Stomach (tissue), 9 donors: Measurements from ENCODE around the gene EGFLAM. TPM values are rescaled to one million over a fixed set of nuclear protein-coding genes. Genes with fewer than 3 reads are reported as not detected.
"Not testable (repeated sequence)": the region's sequence is repeated elsewhere in the genome, so short reads cannot be mapped to it uniquely, and the experiment has no call there.

ENCODE experiments used
- DNase-seq, 2 donors: peaks; one replicate each; pipeline versions ENCODE4 v3.0.0 to v3.0.0-alpha.2; 2013 to 2019
- H3K27ac ChIP-seq, 5 donors: fragments of 200-600 bp in 4 of 5; sonication (generic) in 4 of 5; one replicate each; pipeline ENCODE4 v1.5.1; 2013 to 2019; ENCODE audit warnings: mild to moderate bottlenecking in 1 of 5, moderate library complexity in 1 of 5
- H3K27me3 ChIP-seq, 3 donors: fragments of 200-600 bp; sonication (generic); one replicate each; pipeline ENCODE4 v1.5.1; 2017 to 2019; ENCODE audit warnings: mixed run types in 1 of 3
- H3K36me3 ChIP-seq, 4 donors: fragments of 200-600 bp; sonication (generic); 1 replicate in 3 of 4; 2 replicates in 1 of 4; pipeline ENCODE4 v1.5.1; 2016 to 2019
- H3K4me1 ChIP-seq, 4 donors: fragments of 200-600 bp; sonication (generic); one replicate each; pipeline ENCODE4 v1.5.1; 2016 to 2019
- H3K4me3 ChIP-seq, 4 donors: fragments of 200-600 bp; sonication (generic) in 3 of 4; one replicate each; pipeline ENCODE4 v1.5.1; 2016 to 2019; ENCODE audit warnings: mild to moderate bottlenecking in 1 of 4
- H3K9me3 ChIP-seq, 4 donors: fragments of 200-600 bp; sonication (generic); one replicate each; pipeline ENCODE4 v1.5.1; 2016 to 2019
- CTCF ChIP-seq, 7 experiments: fragments of 450-650 bp in 4 of 7; fragments of 200-600 bp in 3 of 7; sonication (generic) in 3 of 7; IDR thresholded peaks; one replicate each; pipeline ENCODE4 v1.5.1; 2016 to 2019; ENCODE audit warnings: antibody characterized with exemption in 7 of 7, control low read depth in 2 of 7, mild to moderate bottlenecking in 1 of 7
- EP300 ChIP-seq: sonication (generic); formaldehyde crosslinking; IDR thresholded peaks from one replicate; pipeline ENCODE4 v1.6.1; 2017; ENCODE audit warnings: antibody characterized with exemption
- POLR2A ChIP-seq, 4 donors: fragments of 450-650 bp; IDR thresholded peaks; one replicate each; pipeline ENCODE4 v1.6.1; 2016; ENCODE audit warnings: antibody characterized with exemption in 4 of 4, control low read depth in 2 of 4, mild to moderate bottlenecking in 1 of 4, moderate library complexity in 1 of 4
- POLR2AphosphoS5 ChIP-seq, 3 donors: sonication (generic); formaldehyde crosslinking; IDR thresholded peaks; one replicate each; pipeline ENCODE4 v1.6.1; 2016; ENCODE audit warnings: antibody characterized with exemption in 3 of 3
- WGBS, 5 donors: extraction: QIAGEN DNeasy Blood & Tissue Kit in 3 of 5; methylation state at CpG; one replicate each; pipeline versions ENCODE4 v1.1.5 to v1.1.7; 2013 to 2018; 5-methylcytosine and 5-hydroxymethylcytosine counted together
- intact Hi-C: fragments of 100-400 bp; cut with DNase I; formaldehyde crosslinking; loops from one replicate; pipeline ENCODE4 v1.15.1; 2023; ENCODE audit warnings: low total_unique reads
- polyA plus RNA-seq, 3 donors: library from polyadenylated mRNA; stranded (reverse); fragments of 200-250 nt; gene quantifications; one replicate each; pipeline ENCODE4 v1.2.3, GENCODE V29; 2013
- total RNA-seq, 5 donors: library from RNA; depleted of rRNA; stranded (reverse); fragments of >200 nt; gene quantifications; one replicate each; pipeline versions ENCODE4 v1.1.0 to v1.2.3, GENCODE V29; 2014 to 2016
- donor health status: healthy with polysubstance abuse.
- donor health status: Bipolar disorder and iron deficiency.
- donor health status: healthy.

EGFLAM gene
- total and polyA plus RNA-seq, 8 donors, result 0.61 to 5.9 (median 1.4) TPM; not detected in 3

- TF ChIP-seq POLR2A (IDR thresholded peaks at IDR 0.05) (no peak), POLR2AphosphoS5 (IDR thresholded peaks at IDR 0.05) (no peak), CTCF (IDR thresholded peaks at IDR 0.05) (no peak), EP300 (no peak)
- intact Hi-C loops, result no loop called here
- WGBS, 5 donors, result 83 to 89% (median 85%) methylated on average over 7 of the region's 7 CpGs
- peaks cover 0 to 12% (median 0%) of the 10 kb centered on the region in 3 donors for H3K27me3 ChIP-seq
- H3K27ac ChIP-seq, result no peak overlapping the region
- H3K36me3 ChIP-seq, result no peaks in the 10 kb centered on the region
- DNase-seq, result no peak
- H3K9me3 ChIP-seq, result no peaks in the 10 kb centered on the region
- no peak overlapping the region for H3K4me3 ChIP-seq
- peaks cover 0 to 7% (median 0%) of the 10 kb centered on the region in 4 donors for H3K4me1 ChIP-seq
Observed at GRCh38 chr5:38410304-38410990, 152.1 kb downstream of the EGFLAM start.

- Histone ChIP-seq H3K4me1 (peaks cover 0 to 7% (median 0%) of the 10 kb centered on the region in 4 donors), H3K27me3 (peaks cover 0 to 7% (median 0%) of the 10 kb centered on the region in 3 donors), H3K4me3 (no peak overlapping the region), H3K36me3 (no peaks in the 10 kb centered on the region), H3K9me3 (no peaks in the 10 kb centered on the region), H3K27ac (no peak overlapping the region)
- TF ChIP-seq POLR2AphosphoS5 (IDR thresholded peaks at IDR 0.05) (no peak), EP300 (no peak), CTCF (IDR thresholded peaks at IDR 0.05) (no peak), POLR2A (IDR thresholded peaks at IDR 0.05) (no peak)
- WGBS, 5 donors, result 71 to 84% (median 82%) methylated on average over 12 of the region's 12 CpGs
- DNase-seq, result peak in 1 of 2 donors; percentile 29
- intact Hi-C loops, result no loop called here
Observed at GRCh38 chr5:38413696-38414095, 155.3 kb downstream of the EGFLAM start.

GRCh38 chr5:38414348-38414747 lies 156.0 kb downstream of the EGFLAM start:
- 73 to 80% (median 77%) methylated on average over 4 of the region's 4 CpGs for WGBS, 5 donors
- Histone ChIP-seq H3K4me1 (peaks cover 0 to 7% (median 0%) of the 10 kb centered on the region in 4 donors), H3K27ac (no peak overlapping the region), H3K36me3 (no peaks in the 10 kb centered on the region), H3K27me3 (peaks cover 0 to 7% (median 0%) of the 10 kb centered on the region in 3 donors), H3K4me3 (no peak overlapping the region), H3K9me3 (no peaks in the 10 kb centered on the region)
- no peak for DNase-seq
- intact Hi-C loops, result no loop called here
- TF ChIP-seq EP300 (no peak), POLR2A (IDR thresholded peaks at IDR 0.05) (no peak), CTCF (IDR thresholded peaks at IDR 0.05) (no peak), POLR2AphosphoS5 (IDR thresholded peaks at IDR 0.05) (no peak)

- intact Hi-C loops, H3K27me3 ChIP-seq, H3K4me3 ChIP-seq, DNase-seq, H3K27ac ChIP-seq, H3K36me3 ChIP-seq, H3K4me1 ChIP-seq, H3K9me3 ChIP-seq: not testable (repeated sequence)
- WGBS, 5 donors, result 61 to 78% (median 65%) methylated on average over 5 of the region's 5 CpGs
Observed at GRCh38 chr5:38415772-38416171, 157.4 kb downstream of the EGFLAM start.

GRCh38 chr5:38417658-38418017 lies 159.3 kb downstream of the EGFLAM start:
- whole genome bisulfite sequencing, 5 donors, result 42 to 58% (median 51%) methylated on average over 5 of the region's 5 CpGs
- H3K9me3 ChIP-seq, result no peaks in the 10 kb centered on the region
- no peak overlapping the region for H3K4me3 ChIP-seq
- peaks cover 0 to 7% (median 0%) of the 10 kb centered on the region in 4 donors for H3K4me1 ChIP-seq
- no peak for DNase-seq
- no peak overlapping the region for H3K27ac ChIP-seq
- intact Hi-C loops, result no loop called here
- H3K36me3 ChIP-seq, result no peaks in the 10 kb centered on the region
- peaks cover 0 to 7% (median 0%) of the 10 kb centered on the region in 3 donors for H3K27me3 ChIP-seq
- TF ChIP-seq EP300 (no peak), POLR2AphosphoS5 (IDR thresholded peaks at IDR 0.05) (no peak), POLR2A (IDR thresholded peaks at IDR 0.05) (no peak), CTCF (IDR thresholded peaks at IDR 0.05) (no peak)
